Pancreas (tissue), 10 donors: ENCODE data around the gene TELO2. TPM values are rescaled to one million over a fixed set of nuclear protein-coding genes. Genes with fewer than 3 reads are reported as not detected.
"Not testable (repeated sequence)": the region's sequence is repeated elsewhere in the genome, so short reads cannot be mapped to it uniquely, and the experiment has no call there.

Source experiments
- ATAC-seq, 4 donors: fragments of 200-7000 bp; cut with Tn5 transposase; one replicate each; pipeline versions ENCODE4 v1.8.0 to v1.9.1; 2020; ENCODE audit warnings: mild to moderate bottlenecking in 4 of 4, moderate library complexity in 4 of 4
- DNase-seq, 6 donors: peaks; one replicate each; pipeline ENCODE4 v3.0.0-alpha.2; 2020
- FAIRE-seq: peaks from 2 replicates; lab custom pipeline; 2012; peaks lifted over from hg19 to GRCh38; lab: Jason Lieb, UNC
- H3K27ac ChIP-seq, 4 donors: fragments of 200-600 bp; sonication (generic); 1 replicate in 3 of 4; 2 replicates in 1 of 4; pipeline versions ENCODE4 v1.5.0 to v1.8.0; 2020
- H3K27me3 ChIP-seq, 4 donors: fragments of 200-600 bp; one replicate each; pipeline ENCODE4 v1.8.0; 2021
- H3K36me3 ChIP-seq, 3 donors: fragments of 200-600 bp; sonication (generic) in 1 of 3; one replicate each; pipeline versions ENCODE4 v1.5.0 to v1.8.0; 2020 to 2021
- H3K4me1 ChIP-seq, 3 donors: fragments of 200-600 bp; one replicate each; pipeline ENCODE4 v1.8.0; 2021
- H3K4me3 ChIP-seq, 4 donors: fragments of 200-600 bp; sonication (generic) in 2 of 4; one replicate each; pipeline versions ENCODE4 v1.5.0 to v1.8.0; 2020 to 2021
- H3K9me3 ChIP-seq, 4 donors: fragments of 200-600 bp; one replicate each; pipeline ENCODE4 v1.8.0; 2021
- CTCF ChIP-seq, 4 donors: fragments of 200-600 bp; sonication (generic) in 3 of 4; IDR thresholded peaks; one replicate each; pipeline versions ENCODE4 v1.5.0 to v1.8.0; 2021; ENCODE audit warnings: antibody characterized with exemption in 4 of 4
- WGBS, 2 donors: extraction: QIAGEN DNeasy Blood & Tissue Kit; methylation state at CpG; one replicate each; pipeline ENCODE4 v1.1.7; 2013; 5-methylcytosine and 5-hydroxymethylcytosine counted together
- intact Hi-C, 3 donors: fragments of 100-400 bp; cut with DNase I; formaldehyde crosslinking; loops; one replicate each; pipeline versions ENCODE4 v1.11.1 to v1.14.2; 2022
- polyA plus RNA-seq, 2 donors: library from polyadenylated mRNA; stranded (reverse); fragments of 200-250 nt; gene quantifications; one replicate each; pipeline ENCODE4 v1.2.3, GENCODE V29; 2013
- total RNA-seq, 6 donors: library from RNA; stranded (reverse); fragmentation: NEBNext Ultra II Directional in 4 of 6; extraction: Animal tissue kit (Norgen Biotek cat#: 25700) in 4 of 6; gene quantifications; one replicate each; pipeline versions ENCODE4 v1.2.1 to v1.2.4, GENCODE V29; 2021 to 2023
- donor health status: healthy with polysubstance abuse.
- donor health status: DM: no; HTN: no; CAD: no; lungs with moderate emphysema.
- donor health status: DM: no; HTN: no; CAD: no.
- donor health status: control.
- donor health status: control.
- donor health status: Bipolar disorder and iron deficiency.
- donor health status: DM: yes; HTN: yes; CAD: no.
- donor health status: DM: no; HTN: no; CAD: no.
- donor health status: DM: no; HTN: no; CAD: no.
- donor health status: DM: yes; HTN: yes; CAD: no.

TELO2 gene
- total and polyA plus RNA-seq, 8 donors, result 11.7 to 98.7 (median 19.6) TPM

- TF ChIP-seq CTCF (IDR thresholded peaks at IDR 0.05), result no peak
- H3K9me3 ChIP-seq, result no peaks in the 10 kb centered on the region
- ATAC-seq, result no peak
- no peak overlapping the region for H3K27ac ChIP-seq
- no peaks in the 10 kb centered on the region for H3K27me3 ChIP-seq
- WGBS, 2 donors, result 90 to 94% methylated on average over 13 of the region's 13 CpGs
- DNase-seq, result peak in 1 of 6 donors; percentile 56
- no peaks in the 10 kb centered on the region for H3K4me1 ChIP-seq
- FAIRE-seq, result no peak
- intact Hi-C loops, result no loop called here
- H3K36me3 ChIP-seq, result peaks cover 0 to 7% (median 0%) of the 10 kb centered on the region in 3 donors
- no peak overlapping the region for H3K4me3 ChIP-seq
These were observed 27.6 kb upstream of the TELO2 start for GRCh38 chr16:1465567-1465915.

GRCh38 chr16:1466054-1466453, 27.1 kb upstream of the TELO2 start:
- no peak for TF ChIP-seq CTCF (IDR thresholded peaks at IDR 0.05)

GRCh38 chr16:1466968-1467521, 26.1 kb upstream of the TELO2 start:
- 78 to 83% methylated on average over 12 to 14 of the region's 14 CpGs for WGBS, 2 donors
- Histone ChIP-seq H3K4me1 (no peaks in the 10 kb centered on the region), H3K36me3 (no peaks in the 10 kb centered on the region), H3K4me3 (no peak overlapping the region), H3K27me3 (no peaks in the 10 kb centered on the region), H3K27ac (no peak overlapping the region), H3K9me3 (no peaks in the 10 kb centered on the region)
- FAIRE-seq (no peak), DNase-seq (peak in 2 of 6 donors; percentile 43 to 67), ATAC-seq (peak in 1 of 4 donors; percentile 19)
- no peak for TF ChIP-seq CTCF (IDR thresholded peaks at IDR 0.05)
- intact Hi-C loops, result no loop called here

More at GRCh38 chr16:1466054-1466453, 27.1 kb upstream of the TELO2 start:
- Histone ChIP-seq H3K27ac (no peak overlapping the region), H3K4me3 (no peak overlapping the region), H3K9me3 (no peaks in the 10 kb centered on the region), H3K4me1 (no peaks in the 10 kb centered on the region), H3K36me3 (peaks cover 0 to 2% (median 0%) of the 10 kb centered on the region in 3 donors), H3K27me3 (no peaks in the 10 kb centered on the region)
- intact Hi-C loops, result no loop called here
- DNase-seq, result peak in 2 of 6 donors; percentile 50 to 60
- ATAC-seq, result no peak
- FAIRE-seq, result no peak
- WGBS, 2 donors, result 90 to 93% methylated on average over 24 of the region's 24 CpGs

GRCh38 chr16:1468426-1468810, 24.7 kb upstream of the TELO2 start:
- WGBS, 2 donors, result 89 to 91% methylated on average over 22 of the region's 22 CpGs
- no peak for ATAC-seq

GRCh38 chr16:1469141-1469540, 24.0 kb upstream of the TELO2 start:
- H3K27ac ChIP-seq, result peak overlapping the region in 1 of 4 donors; percentile 39
- ATAC-seq, DNase-seq, H3K4me1 ChIP-seq, H3K27me3 ChIP-seq, H3K36me3 ChIP-seq, H3K4me3 ChIP-seq, intact Hi-C loops, FAIRE-seq, H3K9me3 ChIP-seq: not testable (repeated sequence)
- WGBS, 2 donors, result 70 to 72% methylated on average over 5 of the region's 5 CpGs

More at GRCh38 chr16:1468426-1468810, 24.7 kb upstream of the TELO2 start:
- Histone ChIP-seq H3K4me3 (no peak overlapping the region), H3K9me3 (no peaks in the 10 kb centered on the region), H3K27ac (no peak overlapping the region), H3K4me1 (peaks cover 0 to 1% (median 0%) of the 10 kb centered on the region in 3 donors), H3K27me3 (no peaks in the 10 kb centered on the region), H3K36me3 (no peaks in the 10 kb centered on the region)
- TF ChIP-seq CTCF (IDR thresholded peaks at IDR 0.05), result no peak
- FAIRE-seq (no peak), DNase-seq (peak in 1 of 6 donors; percentile 35)
- intact Hi-C loops, result no loop called here
